SK-N-SH (cell line): Measurements from ENCODE around the gene MYO9A. TPM values are rescaled to one million over a fixed set of nuclear protein-coding genes. Genes with fewer than 3 reads are reported as not detected.

ENCODE experiments used
- CTCF ChIA-PET: fragments of 300-600, 350-600 bp; formaldehyde crosslinking; extraction: SDS; loops from one replicate; lab custom pipeline; 2021; lab: Yijun Ruan, JAX
- POLR2A ChIA-PET: fragments of 350-600 bp; sonication (Branson Sonifier 250); formaldehyde crosslinking; extraction: SDS; loops from one replicate; lab custom pipeline; 2020; ENCODE audit warnings: antibody characterized with exemption, inconsistent platforms; lab: Yijun Ruan, JAX
- DNase-seq: peaks from one replicate; pipeline ENCODE4 v3.0.0; 2012
- H2AFZ ChIP-seq: fragments of 200-600 bp; sonication (generic); 2 replicates; pipeline ENCODE4 v1.8.1; 2016; ENCODE audit warnings: antibody characterized with exemption, mild to moderate bottlenecking, low read depth
- H3F3A ChIP-seq: fragments of 200-600 bp; sonication (generic); replicated peaks from 2 replicates; pipeline ENCODE3; 2016; ENCODE audit warnings: antibody characterized with exemption, mild to moderate bottlenecking; ENCODE audit not compliant: insufficient read depth
- H3K27ac ChIP-seq, 2 experiments: fragments of 200-500 bp in 1 of 2; fragments of 200-600 bp in 1 of 2; sonication (Bioruptor generic) in 1 of 2; sonication (generic), shearing (Covaris generic) in 1 of 2; 2 replicates each; pipeline versions ENCODE4 v1.5.1 to v1.6.1; 2014 to 2016; ENCODE audit warnings: low read depth in 2 of 2, inconsistent platforms in 1 of 2, low read length in 1 of 2, mild to moderate bottlenecking in 1 of 2, mixed read lengths in 1 of 2
- H3K27me3 ChIP-seq: fragments of 200-600 bp; sonication (generic), shearing (Covaris generic); 2 replicates; pipeline ENCODE4 v1.6.1; 2016; ENCODE audit warnings: mixed run types; ENCODE audit not compliant: insufficient read depth
- H3K36me3 ChIP-seq, 2 experiments: fragments of 200-500 bp in 1 of 2; fragments of 200-600 bp in 1 of 2; sonication (Bioruptor generic) in 1 of 2; sonication (generic) in 1 of 2; replicated peaks in 1 of 2; 2 replicates each; pipeline versions ENCODE3 to v1.5.1; 2014 to 2016; ENCODE audit warnings: low read length in 1 of 2, mild to moderate bottlenecking in 1 of 2; ENCODE audit not compliant: insufficient read depth in 2 of 2, control insufficient read depth in 1 of 2
- H3K4me1 ChIP-seq, 2 experiments: fragments of 200-500 bp in 1 of 2; fragments of 200-600 bp in 1 of 2; sonication (Bioruptor generic) in 1 of 2; sonication (generic), shearing (Covaris generic) in 1 of 2; 2 replicates each; pipeline versions ENCODE4 v1.5.1 to v1.6.1; 2014 to 2016; ENCODE audit warnings: low read depth in 1 of 2, low read length in 1 of 2, mixed run types in 1 of 2; ENCODE audit not compliant: insufficient read depth in 2 of 2, control insufficient read depth in 1 of 2
- H3K4me2 ChIP-seq: fragments of 200-600 bp; sonication (generic), shearing (Covaris generic); 2 replicates; pipeline ENCODE4 v1.6.1; 2017; ENCODE audit warnings: mixed run types
- H3K4me3 ChIP-seq, 2 experiments: fragments of 200-500 bp in 1 of 2; fragments of 200-600 bp in 1 of 2; sonication (Bioruptor generic) in 1 of 2; sonication (generic), shearing (Covaris generic) in 1 of 2; 2 replicates each; pipeline versions ENCODE4 v1.5.1 to v1.8.1; 2014 to 2016; ENCODE audit warnings: low read depth in 2 of 2, inconsistent platforms in 1 of 2, low read length in 1 of 2, mild to moderate bottlenecking in 1 of 2, mixed read lengths in 1 of 2, moderate library complexity in 1 of 2
- H3K79me2 ChIP-seq: fragments of 200-600 bp; sonication (generic); 2 replicates; pipeline ENCODE4 v1.8.1; 2017; ENCODE audit warnings: mild to moderate bottlenecking; ENCODE audit not compliant: insufficient read depth
- H3K9ac ChIP-seq: fragments of 200-600 bp; sonication (generic); 2 replicates; pipeline ENCODE4 v1.6.1; 2017; ENCODE audit warnings: mixed run types
- H3K9me2 ChIP-seq: fragments of 200-600 bp; sonication (generic); 2 replicates; pipeline ENCODE4 v1.6.1; 2017; ENCODE audit warnings: mixed run types
- H3K9me3 ChIP-seq: fragments of 200-600 bp; sonication (generic); 2 replicates; pipeline ENCODE4 v1.6.1; 2017; ENCODE audit warnings: mixed run types, mild to moderate bottlenecking, moderate library complexity
- H4K20me1 ChIP-seq: fragments of 200-600 bp; sonication (generic); 2 replicates; pipeline ENCODE4 v1.6.1; 2017; ENCODE audit warnings: mild to moderate bottlenecking, mixed run types; ENCODE audit not compliant: insufficient read depth
- CHD2 ChIP-seq: fragments of 150-350 bp; IDR thresholded peaks from 2 replicates; pipeline ENCODE4 v1.6.1; 2018; ENCODE audit warnings: low read length; ENCODE audit not compliant: partially characterized antibody
- CTCF ChIP-seq: fragments of 200-600 bp; sonication (generic); IDR thresholded peaks from 2 replicates; pipeline ENCODE4 v1.6.1; 2017; ENCODE audit warnings: antibody characterized with exemption, mild to moderate bottlenecking, moderate library complexity
- ELF1 ChIP-seq: IDR thresholded peaks from 2 replicates; pipeline ENCODE4 v1.4.0; 2012
- EP300 ChIP-seq, 2 experiments: IDR thresholded peaks; 2 replicates each; pipeline versions ENCODE4 v1.4.0 to v1.6.1; 2012; ENCODE audit warnings: borderline replicate concordance in 1 of 2, low read depth in 1 of 2, low read length in 1 of 2
- EZH2phosphoT487 ChIP-seq: fragments of 200-600 bp; sonication (generic); IDR thresholded peaks from 2 replicates; pipeline ENCODE4 v1.6.1; 2017; ENCODE audit warnings: low read depth, mixed run types, mild to moderate bottlenecking, antibody characterized with exemption, moderate library complexity, borderline replicate concordance
- FOXJ3 ChIP-seq: sonication (generic); formaldehyde crosslinking; IDR thresholded peaks from 2 replicates; pipeline ENCODE4 v1.5.1; 2020; ENCODE audit warnings: mild to moderate bottlenecking, missing genetic modification reagents
- FOXM1 ChIP-seq: IDR thresholded peaks from 2 replicates; pipeline ENCODE4 v1.4.0; 2012; ENCODE audit warnings: low read depth, mild to moderate bottlenecking
- GATA2 ChIP-seq: sonication (generic); formaldehyde crosslinking; IDR thresholded peaks from 2 replicates; pipeline ENCODE4 v1.5.0; 2020; ENCODE audit warnings: mild to moderate bottlenecking, missing genetic modification reagents
- MAX ChIP-seq: IDR thresholded peaks from 2 replicates; pipeline ENCODE4 v1.4.0; 2012; ENCODE audit warnings: low read depth
- NFIC ChIP-seq: IDR thresholded peaks from 2 replicates; pipeline ENCODE4 v1.4.0; 2012; ENCODE audit warnings: borderline replicate concordance
- RCOR1 ChIP-seq: fragments of 150-350 bp; IDR thresholded peaks from 2 replicates; pipeline ENCODE4 v1.6.1; 2017; ENCODE audit warnings: antibody characterized with exemption, low read length
- RFX5 ChIP-seq: IDR thresholded peaks from 2 replicates; pipeline ENCODE4 v1.6.1; 2012; ENCODE audit warnings: mild to moderate bottlenecking, improper control_type of control experiment, low read length
- RXRA ChIP-seq: IDR thresholded peaks from 2 replicates; pipeline ENCODE4 v1.4.0; 2012; ENCODE audit warnings: low read depth, mild to moderate bottlenecking, borderline replicate concordance
- TCF12 ChIP-seq: IDR thresholded peaks from 2 replicates; pipeline ENCODE4 v1.4.0; 2012
- TEAD4 ChIP-seq: IDR thresholded peaks from 2 replicates; pipeline ENCODE4 v1.4.0; 2012; ENCODE audit warnings: mild to moderate bottlenecking, borderline replicate concordance; ENCODE audit not compliant: insufficient read depth
- USF1 ChIP-seq: IDR thresholded peaks from 2 replicates; pipeline ENCODE4 v1.4.0; 2012; ENCODE audit warnings: low read depth, borderline replicate concordance
- YY1 ChIP-seq: IDR thresholded peaks from 2 replicates; pipeline ENCODE4 v1.4.0; 2012; ENCODE audit warnings: low read depth, mild to moderate bottlenecking
- ZBTB33 ChIP-seq: IDR thresholded peaks from 2 replicates; pipeline ENCODE4 v1.4.0; 2012; ENCODE audit warnings: low read depth, borderline replicate concordance
- WGBS: methylation state at CpG from one replicate; pipeline ENCODE4 v1.1.6; 2017; ENCODE audit warnings: low lambda C conversion rate; 5-methylcytosine and 5-hydroxymethylcytosine counted together
- polyA plus RNA-seq, 3 experiments: library from polyadenylated mRNA; depleted of rRNA; stranded (reverse); fragments of >200 nt; gene quantifications; 2 replicates each; pipeline ENCODE4 v1.2.3, GENCODE V29; 2012

The MYO9A gene
- polyA plus RNA-seq, 1 of the 3 experiments (the other 2 are of a cell fraction): 4.1 TPM

- no peaks in the 10 kb centered on the region for H3K79me2 ChIP-seq
- TF ChIP-seq MAX (no peak), FOXJ3 (CRISPR knock-in tag) (no peak), GATA2 (CRISPR knock-in tag) (no peak), ZBTB33 (no peak), RXRA (no peak), RFX5 (no peak)
- TF ChIP-seq, all 33 proteins: peak for 0
- Histone ChIP-seq H3K27ac (no peak overlapping the region), H3F3A (no peaks in the 10 kb centered on the region), H3K4me2 (no peak overlapping the region), H4K20me1 (no peaks in the 10 kb centered on the region), H2AFZ (no peak overlapping the region), H3K9ac (no peak overlapping the region), H3K4me3 (no peak overlapping the region), H3K27me3 (no peaks in the 10 kb centered on the region), H3K9me3 (no peaks in the 10 kb centered on the region), H3K36me3 (peaks cover 33 to 50% of the 10 kb centered on the region in 2 experiments), H3K4me1 (peaks cover 4 to 9% of the 10 kb centered on the region in 2 experiments; a peak in 3 of 4 replicates), H3K9me2 (no peaks in the 10 kb centered on the region)
- ChIA-PET CTCF (interaction anchor here (0.9 to 3.9 kb wide), 4 partner anchors 10 to 25 kb away, joined by 3 to 14 read pairs (median 4); no protein-coding TSS in a partner anchor), POLR2A (no interaction called here)
- no peak for DNase-seq
- WGBS: 97% methylated on average over 1 of the region's 1 CpG
Measured at GRCh38 chr15:71893691-71894090, 224.3 kb downstream of the MYO9A start.

GRCh38 chr15:71892335-71892734 lies 225.6 kb downstream of the MYO9A start:
- Histone ChIP-seq H3F3A (no peaks in the 10 kb centered on the region), H4K20me1 (no peaks in the 10 kb centered on the region), H3K79me2 (no peaks in the 10 kb centered on the region), H3K4me1 (peaks cover 4 to 9% of the 10 kb centered on the region in 2 experiments; a peak in 3 of 4 replicates), H2AFZ (no peak overlapping the region), H3K9ac (no peak overlapping the region), H3K9me2 (no peaks in the 10 kb centered on the region), H3K27ac (no peak overlapping the region), H3K9me3 (no peaks in the 10 kb centered on the region), H3K36me3 (peaks cover 28 to 43% of the 10 kb centered on the region in 2 experiments), H3K4me3 (no peak overlapping the region), H3K27me3 (no peaks in the 10 kb centered on the region), H3K4me2 (no peak overlapping the region)
- DNase-seq: no peak
- TF ChIP-seq CHD2 (no peak), TCF12 (no peak), RFX5 (no peak), FOXM1 (no peak), EZH2phosphoT487 (no peak), USF1 (no peak), TEAD4 (no peak), NFIC (no peak), RCOR1 (no peak), ELF1 (no peak), EP300 (IDR thresholded peaks at IDR 0.05; ENCODE audit: borderline replicate concordance in 1 of 2, low read depth in 1 of 2, low read length in 1 of 2) (no peak), ZBTB33 (no peak), CTCF (no peak), FOXJ3 (CRISPR knock-in tag) (no peak), GATA2 (CRISPR knock-in tag) (no peak), YY1 (no peak), MAX (no peak), RXRA (no peak)
- POLR2A ChIA-PET: no interaction called here
- CTCF ChIA-PET: interaction anchor here (0.6 to 3.9 kb wide), 3 partner anchors 11 to 123 kb away, joined by 3 to 14 read pairs (median 4); no protein-coding TSS in a partner anchor
- 85% methylated on average over 3 of the region's 3 CpGs for WGBS
